ENCODE data around the gene TMEM117.

DNA sequence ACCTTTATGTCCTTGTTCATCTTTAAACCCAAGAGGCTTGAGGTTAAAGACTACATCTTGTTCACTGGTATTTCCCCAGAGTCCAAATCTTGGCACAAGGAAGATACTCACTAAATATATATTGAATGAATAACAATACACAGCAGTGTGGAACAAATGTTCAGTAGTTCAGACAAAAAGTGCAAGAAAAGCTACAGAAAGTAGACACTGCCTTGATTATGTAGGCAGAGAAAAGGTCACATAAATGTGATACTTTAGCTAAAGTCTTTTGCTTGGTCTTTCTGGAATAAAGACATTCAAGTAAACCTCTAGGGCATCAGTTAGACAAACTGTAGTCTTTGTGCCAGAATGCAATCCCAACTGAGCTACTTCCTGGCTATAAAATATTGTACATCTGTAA lies 157.0 kb downstream of the TMEM117 start:
- TF ChIP-seq, protein P1, sequence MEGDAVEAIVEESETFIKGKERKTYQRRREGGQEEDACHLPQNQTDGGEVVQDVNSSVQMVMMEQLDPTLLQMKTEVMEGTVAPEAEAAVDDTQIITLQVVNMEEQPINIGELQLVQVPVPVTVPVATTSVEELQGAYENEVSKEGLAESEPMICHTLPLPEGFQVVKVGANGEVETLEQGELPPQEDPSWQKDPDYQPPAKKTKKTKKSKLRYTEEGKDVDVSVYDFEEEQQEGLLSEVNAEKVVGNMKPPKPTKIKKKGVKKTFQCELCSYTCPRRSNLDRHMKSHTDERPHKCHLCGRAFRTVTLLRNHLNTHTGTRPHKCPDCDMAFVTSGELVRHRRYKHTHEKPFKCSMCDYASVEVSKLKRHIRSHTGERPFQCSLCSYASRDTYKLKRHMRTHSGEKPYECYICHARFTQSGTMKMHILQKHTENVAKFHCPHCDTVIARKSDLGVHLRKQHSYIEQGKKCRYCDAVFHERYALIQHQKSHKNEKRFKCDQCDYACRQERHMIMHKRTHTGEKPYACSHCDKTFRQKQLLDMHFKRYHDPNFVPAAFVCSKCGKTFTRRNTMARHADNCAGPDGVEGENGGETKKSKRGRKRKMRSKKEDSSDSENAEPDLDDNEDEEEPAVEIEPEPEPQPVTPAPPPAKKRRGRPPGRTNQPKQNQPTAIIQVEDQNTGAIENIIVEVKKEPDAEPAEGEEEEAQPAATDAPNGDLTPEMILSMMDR (IDR thresholded peaks at IDR 0.05), result no peak
- TF ChIP-seq POLR2AphosphoS5 (IDR thresholded peaks at IDR 0.05) (no peak), POLR2A (IDR thresholded peaks at IDR 0.05) (no peak)

Data from sigmoid colon (tissue), 4 donors.